HG03135 (cell line): ENCODE data around the gene PRSS56.

Source experiments
- ATAC-seq: cut with Tn5 transposase; IDR thresholded peaks from one replicate; pipeline ENCODE4 v1.9.1; 2021; ENCODE audit warnings: mild to moderate bottlenecking, moderate library complexity; ENCODE audit not compliant: unreplicated experiment

The PRSS56 gene

GRCh38 chr2:232519581-232520438 lies at the start of gene PRSS56:
Gene PRSS56 (plus strand): TSS chr2:232520388. CDS start chr2:232520599, 211 bp downstream.
- no peak for ATAC-seq

GRCh38 chr2:232473467-232473890 lies 46.7 kb upstream of the PRSS56 start:
- ATAC-seq, result no peak

GRCh38 chr2:232476045-232476444 lies 44.1 kb upstream of the PRSS56 start:
- ATAC-seq, result no peak

DNA sequence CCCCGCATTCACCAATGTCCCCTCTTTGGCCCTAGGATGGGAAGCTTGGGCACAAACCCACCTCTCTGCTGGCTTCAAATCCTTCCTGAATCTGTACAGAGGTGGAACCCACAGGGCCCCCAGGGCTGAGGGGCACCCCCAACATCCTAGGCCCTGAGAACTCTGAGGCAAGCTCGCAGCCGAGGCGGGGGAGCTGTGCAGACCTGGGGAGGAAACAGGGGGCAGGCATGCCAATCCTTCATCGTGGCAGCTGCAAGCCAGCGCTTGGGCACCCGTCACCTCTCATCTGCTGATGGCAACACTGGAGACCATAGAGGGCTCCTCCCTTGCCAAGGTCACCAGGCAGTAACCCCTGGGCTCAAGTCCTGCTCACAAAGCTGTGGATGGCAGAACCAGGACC lies 43.4 kb upstream of the PRSS56 start:
- ATAC-seq, result no peak

GRCh38 chr2:232477751-232478510 lies 42.3 kb upstream of the PRSS56 start:
- ATAC-seq, result no peak

DNA sequence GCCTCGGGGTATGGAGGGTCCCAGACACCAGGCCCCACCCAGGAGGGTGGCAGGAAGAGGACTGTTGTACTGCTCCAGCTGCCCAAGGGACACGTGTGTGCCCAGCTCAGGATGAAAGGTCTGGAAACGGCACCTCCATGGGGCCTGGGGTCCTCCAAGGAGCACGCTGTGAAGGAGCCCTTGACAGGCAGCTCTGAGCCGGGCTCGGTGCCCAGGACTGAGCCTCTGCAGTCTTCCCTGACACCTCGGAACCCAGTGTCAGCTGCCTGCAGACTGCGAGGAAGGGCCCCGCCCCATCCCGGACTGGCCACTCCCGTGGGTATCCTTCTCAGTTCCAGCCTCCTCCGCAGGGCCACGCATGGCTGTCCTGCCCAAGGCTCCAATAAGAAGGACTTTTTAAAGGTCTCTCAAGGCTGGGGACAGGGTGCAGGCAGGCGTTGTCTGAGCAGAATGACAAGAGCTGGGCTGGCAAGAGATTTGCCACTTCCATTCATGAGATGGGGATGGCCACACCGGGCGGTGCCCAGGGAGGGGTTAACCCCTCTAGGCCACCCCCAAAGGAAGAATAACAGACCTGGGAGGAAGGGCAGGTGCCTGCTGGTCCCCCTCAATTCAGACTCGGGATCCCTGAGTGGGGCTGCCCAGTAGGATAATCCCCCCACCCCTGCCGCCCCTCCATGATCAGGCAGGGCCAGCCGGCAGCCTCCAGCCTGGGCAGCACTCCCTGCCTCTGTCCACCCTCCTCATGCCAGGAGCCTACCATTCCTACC lies 41.4 kb upstream of the PRSS56 start:
- no peak for ATAC-seq

GRCh38 chr2:232479341-232480200 lies 40.6 kb upstream of the PRSS56 start:
- ATAC-seq, result no peak

DNA sequence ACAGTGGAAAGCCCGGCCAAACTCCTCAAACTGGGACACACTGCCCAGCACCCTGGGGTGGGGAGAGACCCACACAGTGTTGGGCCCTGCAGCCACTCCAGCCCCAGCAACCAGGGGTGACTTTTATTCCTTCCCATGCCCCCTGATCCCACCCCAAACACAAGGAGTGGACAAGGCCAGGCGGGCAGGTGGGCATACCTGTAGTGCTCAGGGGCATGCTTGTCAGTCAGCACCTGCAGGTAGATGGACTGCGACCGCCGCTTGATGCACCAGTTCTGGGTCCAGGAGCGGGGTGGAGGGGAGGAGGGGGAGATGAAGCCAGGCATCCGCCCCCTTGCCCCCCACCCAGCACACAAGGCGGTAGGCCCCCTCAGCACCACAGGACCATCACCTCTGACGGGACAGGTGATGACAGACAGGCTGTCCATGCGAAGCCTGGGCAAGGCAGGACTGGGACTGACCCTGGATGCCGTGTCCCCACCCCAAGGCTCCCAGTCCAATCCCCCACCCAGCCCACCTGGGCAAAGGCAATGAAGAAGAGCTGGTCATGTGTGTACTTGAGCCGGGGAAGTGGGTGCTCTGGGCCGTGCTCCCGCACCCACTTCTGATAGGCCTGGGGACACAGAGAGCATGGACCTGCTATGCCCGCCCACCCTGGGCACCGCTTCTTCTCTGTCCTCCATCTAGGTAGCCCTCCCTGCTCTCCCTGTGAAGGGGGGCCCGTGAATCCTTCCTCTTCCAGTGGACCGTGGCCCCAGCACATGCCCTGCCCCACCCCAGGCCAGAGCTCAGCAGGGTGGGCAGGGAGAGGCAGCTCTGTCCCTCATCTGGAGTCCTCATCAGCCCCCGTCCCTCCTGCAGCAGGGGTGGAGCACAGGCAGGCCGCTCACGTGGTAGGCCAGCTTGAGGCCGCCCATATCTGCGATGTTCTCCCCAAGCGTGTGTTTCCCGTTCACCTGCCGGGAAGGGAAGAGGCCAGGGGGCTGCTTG lies 39.7 kb upstream of the PRSS56 start:
- ATAC-seq, result no peak

GRCh38 chr2:232481322-232482140 lies 38.7 kb upstream of the PRSS56 start:
- no peak for ATAC-seq

- ATAC-seq, result no peak
Measured at GRCh38 chr2:232482301-232483238, 37.6 kb upstream of the PRSS56 start.

DNA sequence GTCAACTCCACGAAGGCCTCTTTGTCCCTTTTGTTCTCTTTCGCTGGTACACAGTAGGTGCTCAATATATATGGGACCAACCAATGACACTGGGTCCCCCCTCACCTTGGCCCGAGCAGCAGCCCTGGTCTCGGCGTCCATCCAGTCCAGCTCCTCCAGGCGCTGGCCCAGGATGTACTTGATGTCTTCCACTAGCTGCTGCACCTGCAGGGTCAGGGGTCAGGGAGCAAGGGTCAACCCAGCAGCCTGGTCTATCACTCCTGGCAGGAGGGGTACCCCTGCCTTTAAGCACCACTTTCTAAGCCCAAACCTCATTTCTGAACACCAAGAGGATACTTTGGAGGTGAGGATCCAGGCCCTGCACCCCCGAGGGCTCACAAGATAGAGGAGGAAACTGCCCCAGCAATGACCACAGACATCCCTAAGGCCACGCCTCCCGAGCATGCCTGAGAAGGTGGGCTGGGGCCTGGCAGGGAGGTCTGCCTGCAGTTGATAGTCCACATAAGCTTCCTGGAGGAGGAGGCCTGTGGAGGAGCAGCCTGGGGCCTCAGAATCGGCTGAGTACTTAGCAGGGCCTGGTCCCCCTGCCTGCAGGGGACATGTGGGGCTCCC lies 36.8 kb upstream of the PRSS56 start:
- no peak for ATAC-seq

- ATAC-seq, result no peak
Measured at GRCh38 chr2:232483923-232484627, 36.1 kb upstream of the PRSS56 start.

DNA sequence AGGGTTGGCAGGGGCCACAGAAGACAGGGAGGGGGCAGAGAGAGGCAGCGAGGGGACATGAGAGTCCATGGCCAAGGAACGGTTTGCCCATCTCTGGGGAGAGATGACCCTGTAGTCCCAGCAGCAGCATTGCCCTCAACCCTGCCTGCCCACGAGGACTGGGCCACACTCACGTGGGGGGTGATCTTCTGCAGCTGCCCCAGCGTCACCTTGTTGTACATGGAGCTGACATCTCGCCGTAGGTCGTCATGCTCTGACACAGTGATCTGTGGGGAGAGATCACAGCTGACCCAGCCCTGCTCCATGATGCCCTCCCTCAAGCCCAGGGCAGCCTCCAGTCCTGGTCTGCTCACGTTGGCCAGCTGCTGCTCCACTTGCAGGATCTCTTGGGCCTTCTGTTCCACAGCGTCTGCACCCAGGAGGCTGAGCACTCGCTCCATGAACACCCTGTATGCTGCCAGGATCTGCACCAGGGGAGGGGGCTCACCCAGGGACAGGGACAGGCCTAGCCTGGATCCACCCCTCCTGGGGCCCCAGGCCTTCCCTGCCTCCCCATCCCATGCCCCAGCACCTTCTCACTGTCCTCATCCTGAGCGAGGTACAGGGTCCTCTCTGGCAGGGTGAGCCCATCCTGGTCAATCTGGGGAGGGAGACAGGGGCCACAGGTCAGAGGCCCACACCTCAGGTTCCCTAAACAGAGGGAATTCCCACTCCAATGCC lies 35.4 kb upstream of the PRSS56 start:
- no peak for ATAC-seq

- ATAC-seq, result no peak
Measured at GRCh38 chr2:232485348-232485756, 34.8 kb upstream of the PRSS56 start.

- ATAC-seq, result no peak
Measured at GRCh38 chr2:232485757-232486557, 34.2 kb upstream of the PRSS56 start.
